NCI-H128 (cell line): ENCODE data around the gene MMP17.

Experiments
- DNase-seq: peaks from one replicate; lab custom pipeline; 2025; ENCODE audit not compliant: unreplicated experiment; lab: John Stamatoyannopoulos, UW

The MMP17 gene

GRCh38 chr12:131827961-131828534 lies at the start of gene MMP17:
MMP17 (plus strand) TSS chr12:131828393; CDS start chr12:131828495, 102 bp downstream.
- no peak for DNase-seq

DNA sequence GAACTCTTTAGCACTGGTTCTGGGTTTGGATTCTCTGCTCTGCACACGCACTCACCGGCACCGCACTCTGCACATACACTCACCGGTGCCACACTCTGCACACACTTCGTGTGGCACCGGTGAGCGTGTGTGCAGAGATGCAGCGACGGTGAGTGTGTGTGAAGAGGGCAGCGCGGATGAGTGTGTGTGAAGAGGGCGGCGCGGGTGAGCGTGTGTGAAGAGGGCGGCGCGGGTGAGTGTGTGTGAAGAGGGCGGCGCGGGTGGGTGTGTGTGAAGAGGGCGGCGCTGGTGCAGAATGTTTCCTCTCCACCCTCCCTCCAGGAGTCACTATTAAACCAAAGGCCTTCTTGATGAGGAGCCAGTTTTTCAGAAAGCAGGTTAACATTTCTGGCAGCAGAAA lies 49.2 kb upstream of the MMP17 start:
- DNase-seq: no peak

DNA sequence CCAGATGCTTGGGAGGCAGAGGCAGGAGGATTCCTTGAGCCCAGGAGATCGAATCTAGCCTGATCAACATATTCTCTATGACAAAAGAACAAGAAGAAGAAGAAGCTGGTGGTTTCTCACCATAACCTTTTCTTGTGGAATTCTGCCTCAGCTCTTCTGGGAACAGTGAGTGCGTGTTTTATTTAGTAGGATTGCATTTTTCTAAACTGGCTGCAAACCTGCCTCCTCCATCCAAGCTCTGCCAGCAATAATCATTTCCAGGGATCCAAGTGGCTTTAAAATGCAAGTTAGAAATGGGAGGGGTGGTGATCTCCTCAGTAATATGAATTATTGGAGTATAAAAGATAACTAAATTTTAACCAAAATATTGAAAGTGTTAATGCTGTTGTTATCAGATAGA lies 46.1 kb upstream of the MMP17 start:
- DNase-seq: no peak

GRCh38 chr12:131783915-131784541 lies 44.2 kb upstream of the MMP17 start:
- no peak for DNase-seq

GRCh38 chr12:131784909-131785762 lies 43.1 kb upstream of the MMP17 start:
- DNase-seq: no peak

- no peak for DNase-seq
Observed at GRCh38 chr12:131785763-131786330, 42.3 kb upstream of the MMP17 start.

GRCh38 chr12:131786331-131786730 lies 41.9 kb upstream of the MMP17 start:
- DNase-seq: no peak

- no peak for DNase-seq
Observed at GRCh38 chr12:131787143-131787660, 41.0 kb upstream of the MMP17 start.

GRCh38 chr12:131788070-131788469 lies 40.1 kb upstream of the MMP17 start:
- DNase-seq: no peak

GRCh38 chr12:131789638-131790037 lies 38.6 kb upstream of the MMP17 start:
- no peak for DNase-seq

GRCh38 chr12:131793243-131794022 lies 34.8 kb upstream of the MMP17 start:
- no peak for DNase-seq

DNA sequence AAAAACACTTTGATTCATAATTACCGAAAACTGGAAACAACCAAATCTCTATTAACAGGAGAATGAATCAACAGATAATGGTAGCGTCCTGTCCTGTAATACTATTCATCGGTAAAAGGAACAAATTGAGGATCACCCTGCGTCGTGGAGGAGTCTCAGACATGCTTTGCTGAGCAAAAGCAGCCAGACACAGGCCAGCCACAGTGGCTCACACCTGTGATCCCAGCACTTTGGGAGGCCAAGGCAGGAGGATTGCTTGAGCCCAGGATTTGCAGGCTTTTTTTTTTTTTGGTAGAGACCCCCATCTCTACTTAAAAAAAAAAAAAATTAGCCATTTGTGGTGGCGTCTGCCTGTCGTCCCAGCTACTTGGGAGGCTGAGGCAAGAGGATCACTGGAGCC lies 34.1 kb upstream of the MMP17 start:
- no peak for DNase-seq

DNA sequence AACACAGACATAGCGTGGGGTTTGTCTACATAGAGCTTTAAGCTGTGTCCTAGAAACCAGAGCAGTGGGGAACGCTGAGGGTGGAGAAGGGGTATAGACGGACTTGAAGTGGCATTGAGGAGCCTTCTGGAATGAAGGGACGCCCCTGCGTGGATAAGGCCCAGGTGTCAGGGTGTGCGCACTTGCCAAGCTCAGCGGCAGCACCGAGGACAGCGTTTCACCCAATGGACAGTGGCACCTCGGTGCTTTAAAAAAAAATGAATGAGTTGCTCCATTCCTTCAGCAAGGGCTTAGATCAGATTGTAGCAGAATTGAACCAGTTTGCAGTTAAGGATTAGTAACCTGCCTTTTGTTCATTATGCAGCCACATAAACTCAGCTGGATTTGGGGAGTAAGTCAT lies 33.6 kb upstream of the MMP17 start:
- DNase-seq: no peak

DNA sequence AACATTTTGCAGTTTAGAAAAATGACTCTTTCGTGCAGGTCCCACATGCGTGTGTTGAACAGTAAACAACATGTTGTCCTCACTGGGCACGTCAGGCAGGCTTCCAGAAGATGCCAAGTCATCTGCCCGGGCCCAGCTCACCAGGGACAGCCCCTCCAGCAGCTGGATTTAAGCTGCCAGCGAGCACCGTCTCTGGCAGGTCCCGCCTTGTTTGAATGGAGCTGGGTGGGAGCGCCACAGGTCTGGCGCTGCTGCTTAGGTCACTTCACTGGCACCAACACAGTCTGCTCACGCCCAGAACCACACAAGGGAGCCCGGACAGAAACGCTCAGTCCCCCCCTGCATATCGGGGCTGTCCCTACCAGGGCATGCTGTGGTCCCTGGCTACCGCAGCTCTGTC lies 33.1 kb upstream of the MMP17 start:
- no peak for DNase-seq

GRCh38 chr12:131795690-131796410 lies 32.3 kb upstream of the MMP17 start:
- DNase-seq: no peak

- no peak for DNase-seq
Observed at GRCh38 chr12:131796411-131796736, 31.8 kb upstream of the MMP17 start.

GRCh38 chr12:131796754-131797587 lies 31.2 kb upstream of the MMP17 start:
- no peak for DNase-seq

GRCh38 chr12:131797588-131797934 lies 30.6 kb upstream of the MMP17 start:
- DNase-seq: no peak

GRCh38 chr12:131799195-131799594 lies 29.0 kb upstream of the MMP17 start:
- DNase-seq: no peak
